Measurements from ENCODE around the gene BRD3. TPM values are rescaled to one million over a fixed set of nuclear protein-coding genes. Genes with fewer than 3 reads are reported as not detected.
"Not testable (repeated sequence)": the region's sequence is repeated elsewhere in the genome, so short reads cannot be mapped to it uniquely, and the experiment has no call there.

BRD3 gene
- total RNA-seq, 2 experiments from 2014 or later = 42.1 to 45.2 TPM

DNA sequence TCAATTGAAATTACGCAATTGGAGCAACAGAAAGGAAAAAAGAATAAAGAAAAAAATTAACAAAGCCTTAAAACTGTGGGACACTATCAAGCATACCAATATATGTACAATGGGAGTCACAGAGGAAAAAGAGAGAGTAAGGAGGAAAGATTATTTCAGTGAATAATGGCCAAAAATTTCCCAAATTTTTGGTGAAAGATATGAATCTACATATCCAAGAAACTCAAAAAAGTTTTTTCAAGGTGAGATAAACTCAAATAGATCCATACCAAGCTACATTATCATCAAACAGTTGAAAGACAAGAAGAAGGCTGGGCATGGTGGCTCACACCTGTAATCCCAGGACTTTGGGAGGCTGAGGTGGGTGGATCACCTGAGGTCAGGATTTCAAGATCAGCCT, 8.8 kb upstream of the BRD3 start:
- H3K27me3 Mint-ChIP-seq (ENCODE audit: low read depth) = peaks cover 13% of the 10 kb centered on the region
- no peaks in the 10 kb centered on the region for H3K4me1 Mint-ChIP-seq (ENCODE audit: low read depth)
- peaks cover 4% of the 10 kb centered on the region for H3K36me3 Mint-ChIP-seq (ENCODE audit: low read depth)
- DNase-seq (no peak), ATAC-seq (no peak)
- no peak overlapping the region for H3K27ac Mint-ChIP-seq
- peaks cover 8% of the 10 kb centered on the region for H3K9me3 Mint-ChIP-seq (ENCODE audit: insufficient read depth)
- POLR2A ChIA-PET = no interaction called here
- no peak overlapping the region for H3K4me3 Mint-ChIP-seq
- CTCF ChIA-PET = no interaction called here

DNA sequence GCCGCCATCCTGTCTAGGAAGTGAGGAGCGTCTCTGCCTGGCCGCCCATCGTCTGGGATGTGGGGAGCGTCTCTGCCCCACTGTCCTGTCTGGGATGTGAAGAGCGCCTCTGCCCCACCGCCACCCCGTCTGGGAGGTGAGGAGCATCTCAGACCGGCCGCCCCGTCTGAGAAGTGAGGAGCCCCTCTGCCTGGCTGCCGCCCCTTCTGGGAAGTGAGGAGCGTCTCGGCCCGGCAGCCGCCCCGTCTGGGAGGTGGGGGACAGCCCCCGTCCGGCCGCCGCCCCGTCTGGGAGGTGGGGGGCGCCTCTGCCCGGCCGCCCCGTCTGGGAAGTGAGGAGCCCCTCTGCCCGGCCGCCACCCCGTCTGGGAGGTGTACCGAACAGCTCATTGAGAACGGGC, 7.9 kb upstream of the BRD3 start:
- CTCF ChIA-PET; H3K4me1 Mint-ChIP-seq (ENCODE audit: low read depth); DNase-seq; H3K4me3 Mint-ChIP-seq; H3K27ac Mint-ChIP-seq; ATAC-seq; H3K9me3 Mint-ChIP-seq (ENCODE audit: insufficient read depth); H3K36me3 Mint-ChIP-seq (ENCODE audit: low read depth); POLR2A ChIA-PET: not testable (repeated sequence)
- peaks cover 20% of the 10 kb centered on the region for H3K27me3 Mint-ChIP-seq (ENCODE audit: low read depth)

DNA sequence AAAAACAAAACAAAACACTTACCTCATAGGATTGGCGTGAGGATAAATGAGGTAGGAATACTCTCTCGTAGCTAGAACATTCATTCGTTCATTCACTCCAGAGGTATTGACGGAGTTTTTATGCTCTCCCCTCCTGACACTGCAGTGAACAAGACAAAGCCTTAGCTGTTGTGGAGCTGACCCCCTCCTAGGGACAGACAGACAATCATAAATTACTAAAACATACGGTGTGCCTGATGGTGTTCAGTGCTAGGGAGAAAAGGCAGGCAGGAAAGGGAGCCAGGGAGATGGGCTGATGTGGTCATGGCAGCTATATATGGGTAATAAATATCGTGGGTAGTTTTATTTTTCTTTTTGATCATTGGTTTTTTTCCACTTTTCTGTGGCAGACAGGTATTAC, 5.7 kb upstream of the BRD3 start:
- Mint-ChIP-seq H3K9me3 (ENCODE audit: insufficient read depth) (peaks cover 8% of the 10 kb centered on the region), H3K4me3 (no peak overlapping the region), H3K27ac (no peak overlapping the region), H3K27me3 (ENCODE audit: low read depth) (peaks cover 30% of the 10 kb centered on the region), H3K4me1 (ENCODE audit: low read depth) (peaks cover 11% of the 10 kb centered on the region), H3K36me3 (ENCODE audit: low read depth) (peaks cover 4% of the 10 kb centered on the region)
- ATAC-seq = no peak
- POLR2A ChIA-PET = no interaction called here
- CTCF ChIA-PET = no interaction called here
- DNase-seq = no peak

DNA sequence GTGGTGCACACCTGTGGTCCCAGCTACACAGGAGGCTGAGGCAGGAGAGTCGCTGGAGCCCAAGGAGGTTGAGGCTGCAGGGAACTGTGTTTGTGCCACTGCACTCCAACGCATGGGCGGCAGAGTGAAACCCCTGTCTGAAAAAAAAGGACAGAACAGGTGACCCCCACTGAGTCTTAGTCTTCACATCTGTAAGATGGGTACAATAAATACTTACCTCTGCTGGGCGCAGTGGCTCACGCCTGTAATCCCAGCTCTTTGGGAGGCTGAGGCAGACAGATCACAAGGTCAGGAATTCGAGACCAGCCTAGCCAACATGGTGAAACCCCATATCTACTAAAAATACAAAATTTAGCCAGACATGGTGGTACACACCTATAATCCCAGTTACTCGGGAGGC, 4.9 kb upstream of the BRD3 start:
- ATAC-seq; DNase-seq; H3K27ac Mint-ChIP-seq; H3K4me3 Mint-ChIP-seq; CTCF ChIA-PET; H3K9me3 Mint-ChIP-seq (ENCODE audit: insufficient read depth); POLR2A ChIA-PET; H3K36me3 Mint-ChIP-seq (ENCODE audit: low read depth): not testable (repeated sequence)
- H3K27me3 Mint-ChIP-seq (ENCODE audit: low read depth) = peaks cover 30% of the 10 kb centered on the region
- H3K4me1 Mint-ChIP-seq (ENCODE audit: low read depth) = peaks cover 11% of the 10 kb centered on the region

DNA sequence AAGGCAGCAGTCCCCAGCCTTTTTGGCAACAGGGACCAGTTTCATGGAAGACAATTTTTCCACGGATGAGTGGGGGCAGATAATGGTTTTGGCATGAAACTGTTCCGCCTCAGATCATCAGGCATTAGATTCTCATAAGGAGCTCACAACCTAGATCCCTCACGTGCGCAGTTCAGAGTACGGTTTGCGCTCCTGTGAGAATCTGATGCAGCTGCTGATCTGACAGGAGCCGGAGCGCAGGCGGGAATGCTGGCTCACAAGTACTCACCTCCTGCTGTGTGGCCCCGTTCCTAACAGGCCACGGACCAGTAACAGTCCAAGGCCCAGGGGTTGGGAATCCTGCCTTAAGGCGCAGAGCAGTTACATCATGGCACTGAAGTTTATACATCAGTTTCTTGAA, 3.3 kb upstream of the BRD3 start:
- Mint-ChIP-seq H3K27ac (no peak overlapping the region), H3K4me1 (ENCODE audit: low read depth) (peaks cover 14% of the 10 kb centered on the region), H3K4me3 (no peak overlapping the region), H3K36me3 (ENCODE audit: low read depth) (peaks cover 2% of the 10 kb centered on the region), H3K27me3 (ENCODE audit: low read depth) (peaks cover 30% of the 10 kb centered on the region), H3K9me3 (ENCODE audit: insufficient read depth) (no peaks in the 10 kb centered on the region)
- ATAC-seq (no peak), DNase-seq (no peak)
- ChIA-PET CTCF (no interaction called here), POLR2A (no interaction called here)

DNA sequence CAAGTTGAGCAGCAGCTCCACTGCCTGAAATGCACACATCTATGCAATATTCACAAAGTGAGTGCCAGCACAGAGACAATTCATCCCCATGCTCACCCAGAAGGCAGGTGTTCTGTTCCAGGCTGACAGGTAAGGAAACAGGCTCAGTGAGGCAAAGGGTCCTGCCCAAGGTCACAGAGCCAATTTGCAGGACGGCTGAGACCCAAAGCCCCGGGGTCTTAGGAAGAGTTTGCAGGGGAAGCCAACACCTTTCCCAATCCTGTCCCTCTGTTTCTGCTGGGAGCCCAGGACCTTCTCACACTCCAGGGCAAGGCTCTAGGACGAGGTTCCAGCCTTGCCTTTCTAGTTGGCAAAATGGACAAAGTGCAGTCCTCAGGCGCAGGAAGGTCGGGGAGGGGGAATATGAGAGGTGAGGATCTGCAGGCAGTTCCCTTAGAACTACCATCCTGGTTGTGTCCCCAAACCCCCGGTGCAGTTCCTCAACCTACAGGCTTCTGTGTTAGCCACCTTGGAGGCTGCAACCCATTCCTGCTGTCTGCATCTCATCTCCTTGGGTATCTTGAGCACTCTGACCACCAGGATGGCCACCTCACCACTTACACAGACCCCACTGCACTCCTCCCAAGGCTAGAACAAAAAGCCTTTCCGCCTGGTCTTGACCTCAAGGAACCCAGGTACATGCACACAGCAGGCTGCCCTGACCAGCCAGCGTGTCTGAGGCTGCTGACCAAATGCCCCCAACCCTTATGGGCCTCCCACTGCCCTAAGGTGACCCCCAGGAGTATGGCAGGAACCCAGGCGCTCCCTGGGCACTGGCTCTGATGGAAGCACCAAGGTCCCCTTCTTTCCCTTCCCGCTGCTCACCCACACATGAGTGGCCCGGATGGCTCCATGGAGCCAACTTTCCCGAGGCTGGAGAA, 1.9 kb upstream of the BRD3 start:
- no peak for DNase-seq
- peak overlapping the region; percentile 80 for H3K4me3 Mint-ChIP-seq
- peaks cover 5% of the 10 kb centered on the region for H3K36me3 Mint-ChIP-seq (ENCODE audit: low read depth)
- peaks cover 26% of the 10 kb centered on the region for H3K4me1 Mint-ChIP-seq (ENCODE audit: low read depth)
- H3K9me3 Mint-ChIP-seq (ENCODE audit: insufficient read depth) = no peaks in the 10 kb centered on the region
- CTCF ChIA-PET = no interaction called here
- peak overlapping the region; percentile 93 for H3K27ac Mint-ChIP-seq
- ATAC-seq = no peak
- H3K27me3 Mint-ChIP-seq (ENCODE audit: low read depth) = peaks cover 30% of the 10 kb centered on the region
- POLR2A ChIA-PET = interaction anchor here (1.0 kb wide), 1 partner anchor 43 kb away, joined by 3 read pairs; no protein-coding TSS in a partner anchor

DNA sequence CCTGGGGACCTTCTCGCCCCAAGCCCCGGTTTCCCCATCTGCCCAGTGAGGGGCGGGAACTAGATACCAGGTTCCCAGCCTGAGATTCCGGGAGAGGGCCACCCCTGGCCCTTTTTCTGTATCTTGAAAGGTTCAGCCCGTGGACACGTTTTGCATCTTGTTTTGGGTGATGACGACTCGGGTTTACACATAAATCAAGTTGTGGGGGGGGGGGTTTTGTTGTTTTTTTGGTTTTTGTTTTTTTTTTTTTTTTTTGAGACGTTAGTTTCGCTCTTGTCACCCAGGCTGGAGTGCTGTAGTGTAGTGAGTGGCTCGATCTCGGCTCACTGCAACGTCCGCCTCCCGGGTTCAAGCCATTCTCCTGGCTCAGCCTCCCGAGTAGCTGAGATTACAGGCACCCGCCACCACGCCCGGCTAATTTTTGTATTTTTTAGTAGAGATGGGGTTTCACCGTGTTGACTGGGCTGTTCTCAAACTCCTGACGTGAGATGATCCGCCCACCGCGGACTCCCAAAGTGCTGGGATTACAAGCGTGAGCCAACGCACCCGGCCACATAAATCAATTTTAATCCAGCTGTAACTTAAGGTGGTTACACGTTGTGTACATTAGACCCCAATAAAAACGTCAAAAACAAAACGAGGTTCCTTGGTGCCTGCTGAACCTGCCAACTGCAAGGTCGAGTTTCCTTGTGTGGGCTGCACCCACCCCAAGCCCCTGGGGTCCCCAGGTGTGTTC, 1.1 kb upstream of the BRD3 start:
- H3K4me3 Mint-ChIP-seq = peak overlapping the region; percentile 80
- H3K4me1 Mint-ChIP-seq (ENCODE audit: low read depth) = peaks cover 30% of the 10 kb centered on the region
- H3K9me3 Mint-ChIP-seq (ENCODE audit: insufficient read depth) = no peaks in the 10 kb centered on the region
- POLR2A ChIA-PET = interaction anchor here (1.0 kb wide), 2 partner anchors 25 to 43 kb away, joined by 3 read pairs; no protein-coding TSS in a partner anchor
- DNase-seq (no peak), ATAC-seq (no peak)
- peaks cover 26% of the 10 kb centered on the region for H3K27me3 Mint-ChIP-seq (ENCODE audit: low read depth)
- peaks cover 4% of the 10 kb centered on the region for H3K36me3 Mint-ChIP-seq (ENCODE audit: low read depth)
- peak overlapping the region; percentile 93 for H3K27ac Mint-ChIP-seq
- CTCF ChIA-PET = no interaction called here

DNA sequence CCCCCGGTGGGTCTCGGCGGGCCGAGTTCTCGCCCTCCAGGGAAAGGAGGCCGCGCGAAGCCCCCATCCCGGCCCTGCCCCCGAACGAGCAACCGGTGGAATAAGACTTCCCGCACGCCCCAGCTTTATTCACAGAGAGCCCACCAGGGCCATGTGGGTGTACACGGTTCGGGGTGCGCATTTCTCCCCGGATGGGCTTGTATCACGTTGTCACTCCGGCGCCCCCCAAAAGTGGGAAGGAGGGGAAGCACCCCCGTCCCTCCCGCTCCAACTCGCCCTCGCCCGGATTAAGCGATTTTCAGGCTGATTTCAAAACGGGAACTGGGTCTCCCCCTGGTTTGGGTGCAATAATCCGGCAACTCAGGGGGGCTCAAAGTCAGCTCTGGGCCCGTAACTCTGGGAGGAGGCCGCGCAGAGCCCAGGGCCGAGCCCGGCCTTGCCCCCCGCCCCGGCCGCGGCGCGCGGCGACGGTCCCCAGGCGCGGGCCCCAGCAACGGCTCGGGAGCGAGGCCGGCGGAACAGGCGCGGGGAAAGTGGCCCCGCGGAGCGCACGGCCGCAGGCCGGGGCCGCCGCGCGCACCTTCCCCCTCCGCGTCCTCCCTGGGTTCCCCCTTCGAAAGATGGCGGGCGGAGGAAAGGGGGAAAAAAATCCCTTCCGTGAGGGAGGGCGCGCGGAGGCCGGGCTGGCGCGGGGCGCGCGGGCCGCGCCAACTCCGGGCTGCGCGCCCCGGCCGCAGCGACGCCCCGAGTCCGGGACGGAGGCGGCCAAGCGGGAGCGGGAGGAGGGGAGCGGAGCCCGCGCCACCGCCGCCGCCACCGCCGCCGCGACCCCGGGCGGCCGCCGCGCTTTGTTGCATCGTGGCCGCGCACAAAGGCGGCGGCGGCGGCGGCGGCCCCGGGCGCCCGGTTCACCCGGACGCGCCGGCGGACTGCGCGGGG, 644 bp downstream of the BRD3 start:
- peaks cover 4% of the 10 kb centered on the region for H3K36me3 Mint-ChIP-seq (ENCODE audit: low read depth)
- peak; percentile 4 for ATAC-seq
- no peaks in the 10 kb centered on the region for H3K9me3 Mint-ChIP-seq (ENCODE audit: insufficient read depth)
- peak overlapping the region; percentile 93 for H3K4me3 Mint-ChIP-seq
- H3K27ac Mint-ChIP-seq = peak overlapping the region; percentile 87
- peaks cover 17% of the 10 kb centered on the region for H3K27me3 Mint-ChIP-seq (ENCODE audit: low read depth)
- DNase-seq = peak; percentile 56
- CTCF ChIA-PET = interaction anchor here (0.9 to 1.8 kb wide), 3 partner anchors 42 to 69 kb away, joined by 3 to 5 read pairs (median 4); partner anchors contain the start of genes BRD3OS and WDR5
- POLR2A ChIA-PET = interaction anchor here (0.8 to 1.7 kb wide), 3 partner anchors 40 to 69 kb away, joined by 3 to 8 read pairs (median 4); partner anchors contain the start of genes BRD3OS and WDR5
- H3K4me1 Mint-ChIP-seq (ENCODE audit: low read depth) = peaks cover 30% of the 10 kb centered on the region

DNA sequence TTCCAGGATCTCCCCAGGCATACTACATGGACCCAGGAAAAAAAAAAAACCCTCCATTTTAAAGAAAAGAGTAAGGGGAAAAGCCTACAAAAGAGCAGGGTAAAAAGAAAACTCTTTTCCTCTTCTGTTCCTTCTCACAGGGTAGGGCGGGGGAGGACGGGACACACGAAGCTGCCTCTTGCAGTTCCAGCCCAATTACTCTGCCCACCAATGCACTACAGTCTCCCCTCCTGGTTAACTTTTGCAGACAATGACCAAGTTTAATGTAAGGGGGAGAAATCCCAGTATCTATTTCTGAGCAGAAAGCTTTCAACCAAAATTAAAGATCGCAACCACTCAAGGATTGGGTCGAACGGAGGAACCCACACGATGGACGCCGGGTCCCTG, 1.3 kb downstream of the BRD3 start:
- H3K27ac Mint-ChIP-seq = peak overlapping the region; percentile 97
- H3K4me3 Mint-ChIP-seq = peak overlapping the region; percentile 93
- H3K27me3 Mint-ChIP-seq (ENCODE audit: low read depth) = peaks cover 16% of the 10 kb centered on the region
- ChIA-PET CTCF (interaction anchor here (0.9 to 1.8 kb wide), 5 partner anchors 8 to 104 kb away, joined by 3 to 5 read pairs (median 4); partner anchors contain the start of genes BRD3OS and WDR5), POLR2A (interaction anchor here (0.8 to 1.7 kb wide), 4 partner anchors 39 to 70 kb away, joined by 3 to 8 read pairs (median 4); partner anchors contain the start of genes BRD3OS and WDR5)
- ATAC-seq (no peak), DNase-seq (no peak)
- H3K9me3 Mint-ChIP-seq (ENCODE audit: insufficient read depth) = no peaks in the 10 kb centered on the region
- peaks cover 30% of the 10 kb centered on the region for H3K4me1 Mint-ChIP-seq (ENCODE audit: low read depth)
- peaks cover 4% of the 10 kb centered on the region for H3K36me3 Mint-ChIP-seq (ENCODE audit: low read depth)

DNA sequence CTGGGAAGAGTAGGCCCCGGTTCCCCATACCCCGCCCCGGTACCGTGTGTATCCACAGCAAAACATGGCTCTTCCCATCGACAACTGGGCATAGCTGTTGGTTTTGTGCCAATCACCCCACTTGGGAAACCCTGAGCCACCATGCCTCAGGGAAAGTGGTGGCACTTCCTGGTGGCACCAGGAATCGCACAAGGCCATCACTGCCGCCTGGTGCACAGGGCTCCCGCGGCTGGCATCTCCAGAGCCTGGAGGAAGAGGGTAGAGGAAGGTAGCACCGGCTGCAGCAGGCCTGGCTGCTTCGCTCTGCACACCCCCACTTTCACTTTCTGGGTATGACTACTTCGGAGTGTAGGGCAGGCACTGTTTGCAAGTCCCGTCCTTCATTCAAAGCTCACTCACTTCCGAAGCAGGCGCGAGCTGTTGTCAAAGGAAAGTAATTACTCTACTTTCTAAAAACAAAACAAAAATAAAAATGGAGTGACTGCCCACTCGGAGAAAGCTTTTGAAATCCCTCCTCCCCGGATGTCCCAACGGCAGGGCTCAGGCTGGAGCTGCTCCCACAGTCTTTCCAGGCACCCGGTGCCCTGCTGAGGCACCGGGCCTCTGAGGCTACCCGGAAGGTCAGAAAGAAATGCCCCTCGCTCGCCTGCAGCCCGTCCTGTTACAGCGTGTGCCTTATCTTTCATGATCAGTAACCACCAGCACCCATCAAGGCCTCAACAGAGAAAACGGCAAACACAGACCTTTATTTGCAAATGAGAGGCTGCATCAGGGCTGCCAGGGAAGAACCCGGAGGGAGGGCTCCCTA, 2.0 kb downstream of the BRD3 start:
- CTCF ChIA-PET = interaction anchor here (0.9 to 1.8 kb wide), 6 partner anchors 9 to 105 kb away, joined by 3 to 5 read pairs (median 4); partner anchors contain the start of genes BRD3OS and WDR5
- POLR2A ChIA-PET = interaction anchor here (0.6 to 1.7 kb wide), 5 partner anchors 40 to 945 kb away, joined by 3 to 8 read pairs (median 4); partner anchors contain the start of genes BRD3OS, RALGDS and WDR5
- Mint-ChIP-seq H3K27ac (peak overlapping the region; percentile 97), H3K36me3 (ENCODE audit: low read depth) (peaks cover 4% of the 10 kb centered on the region), H3K27me3 (ENCODE audit: low read depth) (peaks cover 11% of the 10 kb centered on the region), H3K9me3 (ENCODE audit: insufficient read depth) (no peaks in the 10 kb centered on the region), H3K4me3 (peak overlapping the region; percentile 93), H3K4me1 (ENCODE audit: low read depth) (peaks cover 31% of the 10 kb centered on the region)
- ATAC-seq = peak; percentile 53
- peak; percentile 82 for DNase-seq
